Measurements from ENCODE around the gene DMAC1. TPM values are rescaled to one million over a fixed set of nuclear protein-coding genes. Genes with fewer than 3 reads are reported as not detected.
A peak's percentile ranks its signal among the peaks of the same experiment; 100 is the strongest.

The DMAC1 gene
- total RNA-seq, 1 experiment from 2014 or later: 49.6 TPM

DNA sequence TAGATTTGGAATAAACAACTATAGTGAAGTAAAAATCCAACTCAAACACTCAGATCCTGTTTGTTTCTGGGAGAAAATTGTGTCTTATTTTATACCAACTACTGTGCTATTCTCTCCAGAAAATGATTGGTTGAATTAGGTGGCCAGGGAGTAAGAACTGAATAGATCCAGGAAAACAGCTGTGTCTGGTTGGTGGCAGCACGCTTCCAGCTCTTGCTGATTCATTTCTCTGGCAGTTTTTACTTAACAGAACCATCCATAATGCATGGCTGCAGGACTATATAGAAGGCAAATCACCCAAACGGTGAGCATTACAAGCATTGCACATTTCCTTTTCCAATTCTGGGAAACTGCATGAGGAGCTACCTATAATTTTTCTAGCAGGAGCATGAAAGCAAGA lies 29.5 kb downstream of the DMAC1 start:
- Mint-ChIP-seq H3K9me3 (ENCODE audit: unreplicated experiment) (no peaks in the 10 kb centered on the region), H3K27me3 (ENCODE audit: insufficient read depth, unreplicated experiment) (no peaks in the 10 kb centered on the region), H3K4me1 (ENCODE audit: insufficient read depth, unreplicated experiment) (no peaks in the 10 kb centered on the region), H3K27ac (ENCODE audit: low read depth, unreplicated experiment) (no peak overlapping the region), H3K36me3 (ENCODE audit: insufficient read depth, unreplicated experiment) (no peaks in the 10 kb centered on the region), H3K4me3 (ENCODE audit: unreplicated experiment) (no peak overlapping the region)
- ChIA-PET CTCF (interaction anchor here (0.7 kb wide), 1 partner anchor 252 kb away, joined by 3 read pairs; no protein-coding TSS in a partner anchor), POLR2A (interaction anchor here (0.5 kb wide), 1 partner anchor 25 kb away, joined by 3 read pairs; no protein-coding TSS in a partner anchor)
- intact Hi-C loops (cut with micrococcal nuclease): no loop called here
- no peak for DNase-seq (ENCODE audit: unreplicated experiment)
- TF ChIP-seq, protein P1, sequence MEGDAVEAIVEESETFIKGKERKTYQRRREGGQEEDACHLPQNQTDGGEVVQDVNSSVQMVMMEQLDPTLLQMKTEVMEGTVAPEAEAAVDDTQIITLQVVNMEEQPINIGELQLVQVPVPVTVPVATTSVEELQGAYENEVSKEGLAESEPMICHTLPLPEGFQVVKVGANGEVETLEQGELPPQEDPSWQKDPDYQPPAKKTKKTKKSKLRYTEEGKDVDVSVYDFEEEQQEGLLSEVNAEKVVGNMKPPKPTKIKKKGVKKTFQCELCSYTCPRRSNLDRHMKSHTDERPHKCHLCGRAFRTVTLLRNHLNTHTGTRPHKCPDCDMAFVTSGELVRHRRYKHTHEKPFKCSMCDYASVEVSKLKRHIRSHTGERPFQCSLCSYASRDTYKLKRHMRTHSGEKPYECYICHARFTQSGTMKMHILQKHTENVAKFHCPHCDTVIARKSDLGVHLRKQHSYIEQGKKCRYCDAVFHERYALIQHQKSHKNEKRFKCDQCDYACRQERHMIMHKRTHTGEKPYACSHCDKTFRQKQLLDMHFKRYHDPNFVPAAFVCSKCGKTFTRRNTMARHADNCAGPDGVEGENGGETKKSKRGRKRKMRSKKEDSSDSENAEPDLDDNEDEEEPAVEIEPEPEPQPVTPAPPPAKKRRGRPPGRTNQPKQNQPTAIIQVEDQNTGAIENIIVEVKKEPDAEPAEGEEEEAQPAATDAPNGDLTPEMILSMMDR (IDR thresholded peaks at IDR 0.05; ENCODE audit: unreplicated experiment): no peak
- no TSS peak for BruUV-seq (replicated peaks)

DNA sequence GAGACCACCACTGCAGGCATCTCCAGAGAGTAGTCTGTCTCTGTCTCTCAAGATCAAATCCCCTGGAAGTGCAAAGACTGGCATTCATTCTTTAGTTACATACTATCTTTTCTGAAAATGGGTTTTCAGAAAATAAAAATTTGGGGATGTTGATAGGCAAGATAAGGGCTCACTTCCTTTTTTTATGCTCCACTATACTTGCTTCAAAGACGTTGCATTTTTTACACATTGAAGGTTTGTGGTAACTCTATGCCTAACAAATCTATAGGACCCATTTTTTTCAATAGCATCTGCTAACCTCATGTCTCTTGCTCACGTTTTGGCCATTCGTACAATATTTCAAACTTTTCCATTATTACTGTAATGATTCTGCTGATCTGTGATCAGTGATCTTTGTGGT lies 37.0 kb downstream of the DMAC1 start:
- intact Hi-C loops (cut with micrococcal nuclease): no loop called here

DNA sequence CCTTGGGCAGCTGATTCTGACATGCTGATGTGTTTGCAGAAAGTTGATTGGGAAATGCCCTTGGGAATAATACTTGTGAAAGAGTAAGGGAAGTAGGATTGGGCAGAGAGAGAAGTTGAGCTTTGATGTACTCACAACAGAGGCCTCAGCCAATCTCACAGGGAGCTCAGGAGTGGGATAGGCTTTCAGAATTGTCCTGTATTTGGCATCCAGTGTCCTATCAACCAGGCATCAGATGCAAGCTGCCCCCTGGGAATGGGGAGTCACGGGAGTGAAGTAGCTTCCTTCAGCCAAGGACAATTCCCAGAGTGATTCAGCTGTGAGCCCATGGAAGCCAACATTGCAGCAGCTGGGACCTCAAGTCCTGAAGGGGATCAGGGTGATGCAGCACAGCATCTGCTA lies 39.6 kb downstream of the DMAC1 start:
- Mint-ChIP-seq H3K9me3 (ENCODE audit: unreplicated experiment) (peaks cover 6% of the 10 kb centered on the region), H3K36me3 (ENCODE audit: insufficient read depth, unreplicated experiment) (no peaks in the 10 kb centered on the region), H3K4me1 (ENCODE audit: insufficient read depth, unreplicated experiment) (no peaks in the 10 kb centered on the region), H3K27me3 (ENCODE audit: insufficient read depth, unreplicated experiment) (no peaks in the 10 kb centered on the region), H3K27ac (ENCODE audit: low read depth, unreplicated experiment) (no peak overlapping the region), H3K4me3 (ENCODE audit: unreplicated experiment) (no peak overlapping the region)
- peak; percentile 20 for DNase-seq (ENCODE audit: unreplicated experiment)
- TF ChIP-seq, protein P1 (IDR thresholded peaks at IDR 0.05; ENCODE audit: unreplicated experiment): no peak
- ChIA-PET POLR2A (interaction anchor here (0.6 kb wide), 1 partner anchor 23 kb away, joined by 3 read pairs; no protein-coding TSS in a partner anchor), CTCF (interaction anchor here (0.5 kb wide), 1 partner anchor 898 kb away, joined by 3 read pairs; no protein-coding TSS in a partner anchor)
- no TSS peak for BruUV-seq (replicated peaks)
- intact Hi-C loops (cut with micrococcal nuclease): no loop called here

More for the DNA sequence above, 37.0 kb downstream of the DMAC1 start:
- no TSS peak for BruUV-seq (replicated peaks)
- H3K4me3 Mint-ChIP-seq (ENCODE audit: unreplicated experiment): no peak overlapping the region
- ChIA-PET POLR2A (interaction anchor here (0.6 kb wide), 1 partner anchor 500 kb away, joined by 3 read pairs; no protein-coding TSS in a partner anchor), CTCF (no interaction called here)
- TF ChIP-seq, protein P1 (IDR thresholded peaks at IDR 0.05; ENCODE audit: unreplicated experiment): no peak
- H3K9me3 Mint-ChIP-seq (ENCODE audit: unreplicated experiment): peaks cover 6% of the 10 kb centered on the region
- no peaks in the 10 kb centered on the region for H3K36me3 Mint-ChIP-seq (ENCODE audit: insufficient read depth, unreplicated experiment)
- no peak overlapping the region for H3K27ac Mint-ChIP-seq (ENCODE audit: low read depth, unreplicated experiment)
- DNase-seq (ENCODE audit: unreplicated experiment): no peak
- H3K27me3 Mint-ChIP-seq (ENCODE audit: insufficient read depth, unreplicated experiment): no peaks in the 10 kb centered on the region
- no peaks in the 10 kb centered on the region for H3K4me1 Mint-ChIP-seq (ENCODE audit: insufficient read depth, unreplicated experiment)

DNA sequence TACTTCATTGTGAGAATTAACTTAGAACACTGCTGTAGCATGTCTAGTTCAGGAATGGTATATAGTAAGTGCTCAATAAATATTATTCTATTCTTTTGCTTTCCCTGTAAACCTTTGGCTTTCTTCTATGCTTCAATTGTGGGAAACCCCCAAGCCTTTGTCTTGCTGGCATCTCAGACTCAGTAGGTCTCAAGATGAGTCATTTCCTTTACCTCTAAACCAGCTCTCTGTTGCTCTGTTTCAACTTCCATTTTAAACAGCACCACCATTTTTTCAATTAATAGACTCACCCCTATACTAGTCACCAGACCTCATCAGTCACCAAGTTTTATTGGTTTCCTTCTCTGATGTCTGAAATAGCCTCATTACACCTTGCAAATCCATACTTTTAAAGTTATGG lies 43.5 kb downstream of the DMAC1 start:
- DNase-seq (ENCODE audit: unreplicated experiment): peak; percentile 6
- Mint-ChIP-seq H3K4me3 (ENCODE audit: unreplicated experiment) (no peak overlapping the region), H3K4me1 (ENCODE audit: insufficient read depth, unreplicated experiment) (no peaks in the 10 kb centered on the region), H3K27me3 (ENCODE audit: insufficient read depth, unreplicated experiment) (no peaks in the 10 kb centered on the region), H3K9me3 (ENCODE audit: unreplicated experiment) (peaks cover 6% of the 10 kb centered on the region), H3K27ac (ENCODE audit: low read depth, unreplicated experiment) (no peak overlapping the region), H3K36me3 (ENCODE audit: insufficient read depth, unreplicated experiment) (no peaks in the 10 kb centered on the region)
- TF ChIP-seq, protein P1 (IDR thresholded peaks at IDR 0.05; ENCODE audit: unreplicated experiment): no peak
- POLR2A ChIA-PET: no interaction called here
- CTCF ChIA-PET: interaction anchor here (0.6 kb wide), 1 partner anchor 427 kb away, joined by 3 read pairs; no protein-coding TSS in a partner anchor
- intact Hi-C loops (cut with micrococcal nuclease): no loop called here
- no TSS peak for BruUV-seq (replicated peaks)
